Kidney (tissue), 14 donors: ENCODE results near the gene NXPH4. TPM values are rescaled to one million over a fixed set of nuclear protein-coding genes. Genes with fewer than 3 reads are reported as not detected.

Experiments
- DNase-seq, 5 donors: peaks; one replicate each; pipeline ENCODE4 v3.0.0-alpha.2; 2013 to 2020
- FAIRE-seq: peaks from 2 replicates; lab custom pipeline; 2012; peaks lifted over from hg19 to GRCh38; lab: Jason Lieb, UNC
- H3K27ac ChIP-seq, 2 donors: one replicate each; pipeline ENCODE4 v1.7.0; 2013; ENCODE audit warnings: low read depth in 2 of 2, low read length in 2 of 2, inconsistent platforms in 1 of 2
- H3K27me3 ChIP-seq: one replicate; pipeline ENCODE4 v1.7.1; 2013; ENCODE audit warnings: low read length, inconsistent platforms; ENCODE audit not compliant: control insufficient read depth, insufficient read depth
- H3K36me3 ChIP-seq, 3 donors: one replicate each; pipeline versions ENCODE4 v1.7.0 to v1.7.1; 2013; ENCODE audit warnings: low read length in 3 of 3, control low read depth in 1 of 3, inconsistent platforms in 1 of 3; ENCODE audit not compliant: insufficient read depth in 3 of 3, control insufficient read depth in 2 of 3
- H3K4me1 ChIP-seq, 3 donors: one replicate each; pipeline versions ENCODE4 v1.7.0 to v1.7.1; 2013; ENCODE audit warnings: low read length in 3 of 3, inconsistent platforms in 1 of 3, low read depth in 1 of 3; ENCODE audit not compliant: control insufficient read depth in 2 of 3, insufficient read depth in 2 of 3
- H3K4me3 ChIP-seq, 3 donors: one replicate each; pipeline versions ENCODE4 v1.7.0 to v1.8.1; 2013; ENCODE audit warnings: low read length in 3 of 3, control low read depth in 1 of 3, inconsistent platforms in 1 of 3
- H3K9ac ChIP-seq, 3 donors: one replicate each; pipeline versions ENCODE4 v1.7.0 to v1.7.1; 2013; ENCODE audit warnings: low read length in 3 of 3, control low read depth in 1 of 3, inconsistent platforms in 1 of 3
- H3K9me3 ChIP-seq, 3 donors: one replicate each; pipeline versions ENCODE4 v1.7.0 to v1.7.1; 2013; ENCODE audit warnings: low read length in 3 of 3, control low read depth in 1 of 3, inconsistent platforms in 1 of 3; ENCODE audit not compliant: control insufficient read depth in 2 of 3, insufficient read depth in 1 of 3
- CTCF ChIP-seq: IDR thresholded peaks from 3 replicates; pipeline ENCODE4 v1.5.1; 2012; ENCODE audit warnings: mild to moderate bottlenecking, moderate library complexity, borderline replicate concordance; ENCODE audit not compliant: insufficient read depth; ENCODE audit errors: extremely low read depth
- intact Hi-C: fragments of 100-400 bp; cut with DNase I; formaldehyde crosslinking; loops from one replicate; pipeline ENCODE4 v1.11.1; 2022
- polyA plus RNA-seq: library from polyadenylated mRNA; stranded (reverse); fragments of 350-450 nt; fragmentation: Illumina TruSeq; extraction: RNeasy Lipid Tissue Mini Kit (QIAGEN cat#74804); gene quantifications from one replicate; pipeline ENCODE4 v1.2.3, GENCODE V29; 2014; ENCODE audit warnings: low read depth, low replicate concordance; ENCODE audit not compliant: insufficient read depth
- total RNA-seq: library from RNA; stranded (reverse); fragmentation: NEBNext Ultra II Directional; extraction: Animal tissue kit (Norgen Biotek cat#: 25700); gene quantifications from one replicate; pipeline ENCODE4 v1.2.1, GENCODE V29; 2021
- donor health status: control.
- donor health status: control.
- donor health status: control.
- donor health status: control.
- donor health status: control.
- donor health status: DM: yes; HTN: yes; CAD: no.
- donor health status: Normal renal cell carcinoma (clear cell type).

The NXPH4 gene
- total and polyA plus RNA-seq, 2 donors from 2014 or later = 0.16 to 0.71 TPM

GRCh38 chr12:57219993-57220754 is 3.6 kb downstream of the NXPH4 start:
- intact Hi-C loops = no loop called here
- H3K9me3 ChIP-seq = no peaks in the 10 kb centered on the region
- no peaks in the 10 kb centered on the region for H3K36me3 ChIP-seq
- peaks cover 44% of the 10 kb centered on the region for H3K27me3 ChIP-seq
- H3K4me3 ChIP-seq = no peak overlapping the region
- peaks cover 0 to 9% (median 0%) of the 10 kb centered on the region in 3 donors for H3K4me1 ChIP-seq
- DNase-seq = peak in 2 of 5 donors; percentile 71 to 74
- no peak overlapping the region for H3K9ac ChIP-seq
- H3K27ac ChIP-seq = no peak overlapping the region
- TF ChIP-seq CTCF = no peak
- FAIRE-seq = no peak

- H3K9ac ChIP-seq = no peak overlapping the region
- FAIRE-seq = no peak
- H3K4me1 ChIP-seq = peaks cover 0 to 9% (median 0%) of the 10 kb centered on the region in 3 donors
- intact Hi-C loops = no loop called here
- TF ChIP-seq CTCF = no peak
- H3K9me3 ChIP-seq = no peaks in the 10 kb centered on the region
- peaks cover 38% of the 10 kb centered on the region for H3K27me3 ChIP-seq
- no peak for DNase-seq
- H3K27ac ChIP-seq = no peak overlapping the region
- H3K36me3 ChIP-seq = no peaks in the 10 kb centered on the region
- no peak overlapping the region for H3K4me3 ChIP-seq
Measured at GRCh38 chr12:57220770-57221168, 4.2 kb downstream of the NXPH4 start.

GRCh38 chr12:57221169-57221917 is 4.7 kb downstream of the NXPH4 start:
- Histone ChIP-seq H3K27me3 (peaks cover 37% of the 10 kb centered on the region), H3K36me3 (no peaks in the 10 kb centered on the region), H3K9ac (no peak overlapping the region), H3K27ac (no peak overlapping the region), H3K4me3 (no peak overlapping the region), H3K4me1 (peaks cover 0 to 9% (median 0%) of the 10 kb centered on the region in 3 donors), H3K9me3 (no peaks in the 10 kb centered on the region)
- FAIRE-seq = no peak
- no peak for TF ChIP-seq CTCF
- DNase-seq = peak in 1 of 5 donors; percentile 59
- intact Hi-C loops = no loop called here
